HG02610 (cell line): ENCODE results near the gene WFIKKN2.
"Not testable (repeated sequence)": the region's sequence is repeated elsewhere in the genome, so short reads cannot be mapped to it uniquely, and the experiment has no call there.

Experiments used
- ATAC-seq: cut with Tn5 transposase; IDR thresholded peaks from one replicate; pipeline ENCODE4 v1.9.1; 2021; ENCODE audit warnings: mild to moderate bottlenecking, moderate library complexity; ENCODE audit not compliant: unreplicated experiment

Gene WFIKKN2

GRCh38 chr17:50835301-50836234 lies at the start of gene WFIKKN2:
Gene WFIKKN2, plus strand, starts transcription at chr17:50835586. Its CDS starts 352 bp downstream, at chr17:50835938.
- no peak for ATAC-seq

GRCh38 chr17:50785946-50786570 lies 49.3 kb upstream of the WFIKKN2 start:
- no peak for ATAC-seq

- ATAC-seq: no peak
These were observed 48.3 kb upstream of the WFIKKN2 start for GRCh38 chr17:50787106-50787505.

- ATAC-seq: no peak
These were observed 44.8 kb upstream of the WFIKKN2 start for GRCh38 chr17:50790618-50791017.

GRCh38 chr17:50792132-50792531 lies 43.3 kb upstream of the WFIKKN2 start:
- no peak for ATAC-seq

- ATAC-seq: no peak
These were observed 42.4 kb upstream of the WFIKKN2 start for GRCh38 chr17:50793007-50793406.

- no peak for ATAC-seq
These were observed 41.0 kb upstream of the WFIKKN2 start for GRCh38 chr17:50794361-50794760.

GRCh38 chr17:50797135-50797810 lies 38.1 kb upstream of the WFIKKN2 start:
- no peak for ATAC-seq

- no peak for ATAC-seq
These were observed 36.7 kb upstream of the WFIKKN2 start for GRCh38 chr17:50798424-50799288.

- ATAC-seq: no peak
These were observed 35.8 kb upstream of the WFIKKN2 start for GRCh38 chr17:50799582-50799981.

- no peak for ATAC-seq
These were observed 35.1 kb upstream of the WFIKKN2 start for GRCh38 chr17:50800196-50800700.

GRCh38 chr17:50802609-50803571 lies 32.5 kb upstream of the WFIKKN2 start:
- ATAC-seq: no peak

GRCh38 chr17:50803676-50804075 lies 31.7 kb upstream of the WFIKKN2 start:
- ATAC-seq: no peak

GRCh38 chr17:50804749-50805475 lies 30.5 kb upstream of the WFIKKN2 start:
- not testable (repeated sequence) for ATAC-seq

- ATAC-seq: no peak
These were observed 29.9 kb upstream of the WFIKKN2 start for GRCh38 chr17:50805486-50805885.

GRCh38 chr17:50806141-50806643 lies 29.2 kb upstream of the WFIKKN2 start:
- no peak for ATAC-seq

- ATAC-seq: no peak
These were observed 28.4 kb upstream of the WFIKKN2 start for GRCh38 chr17:50807009-50807408.

GRCh38 chr17:50807675-50808074 lies 27.7 kb upstream of the WFIKKN2 start:
- ATAC-seq: no peak
